GM23338 (cell line): ENCODE results near the gene FYB2. TPM values are rescaled to one million over a fixed set of nuclear protein-coding genes. Genes with fewer than 3 reads are reported as not detected.

Experiments used
- ATAC-seq: fragments of 200-7000 bp; cut with Tn5 transposase; 3 replicates; pipeline ENCODE4 v1.9.1; 2020
- DNase-seq: peaks from one replicate; pipeline ENCODE4 v3.0.0-alpha.2; 2015; ENCODE audit warnings: low spot score
- H2AFZ ChIP-seq: fragments of 200-600 bp; sonication (generic); 2 replicates; pipeline ENCODE4 v1.8.0; 2016; ENCODE audit warnings: antibody characterized with exemption, mild to moderate bottlenecking, moderate library complexity
- H3F3A ChIP-seq: fragments of 200-600 bp; sonication (generic); replicated peaks from 2 replicates; pipeline ENCODE4 v1.8.0; 2017; ENCODE audit warnings: antibody characterized with exemption, mixed run types, low read depth
- H3K27ac ChIP-seq: fragments of 200-600 bp; sonication (generic); 2 replicates; pipeline ENCODE4 v1.6.1; 2016; ENCODE audit warnings: low read depth
- H3K27me3 ChIP-seq: fragments of 200-600 bp; sonication (generic); 2 replicates; pipeline ENCODE4 v1.8.0; 2016; ENCODE audit warnings: mild to moderate bottlenecking, mixed run types, moderate library complexity; ENCODE audit not compliant: insufficient read depth
- H3K36me3 ChIP-seq: fragments of 200-600 bp; sonication (generic); 2 replicates; pipeline ENCODE4 v1.8.0; 2016; ENCODE audit warnings: mild to moderate bottlenecking; ENCODE audit not compliant: insufficient read depth
- H3K4me1 ChIP-seq: fragments of 200-600 bp; sonication (generic); 2 replicates; pipeline ENCODE4 v1.8.0; 2016; ENCODE audit warnings: mild to moderate bottlenecking, moderate library complexity; ENCODE audit not compliant: insufficient read depth
- H3K4me2 ChIP-seq: fragments of 200-600 bp; sonication (generic); 2 replicates; pipeline ENCODE4 v1.7.1; 2017; ENCODE audit warnings: mixed run types
- H3K4me3 ChIP-seq: fragments of 200-600 bp; sonication (generic); 2 replicates; pipeline ENCODE4 v1.6.1; 2016; ENCODE audit warnings: mixed run types
- H3K79me2 ChIP-seq: fragments of 200-600 bp; sonication (generic); replicated peaks from 2 replicates; pipeline ENCODE4 v1.8.0; 2017; ENCODE audit warnings: mild to moderate bottlenecking; ENCODE audit not compliant: insufficient read depth
- H3K9me2 ChIP-seq: fragments of 200-600 bp; sonication (generic); 2 replicates; pipeline ENCODE4 v1.8.0; 2017; ENCODE audit not compliant: insufficient read depth
- H4K20me1 ChIP-seq: fragments of 200-600 bp; sonication (generic); replicated peaks from 2 replicates; pipeline ENCODE4 v1.8.0; 2017; ENCODE audit warnings: mild to moderate bottlenecking; ENCODE audit not compliant: insufficient read depth
- H3K27ac Mint-ChIP-seq: 2 replicates; pipeline ENCODE4 v1.8.0; 2020; ENCODE audit warnings: inconsistent platforms, mild to moderate bottlenecking, moderate library complexity, mixed read lengths
- H3K27me3 Mint-ChIP-seq: 3 replicates; pipeline ENCODE4 v1.8.0; 2022; ENCODE audit warnings: low read depth, mild to moderate bottlenecking, moderate library complexity, mixed read lengths, inconsistent platforms; ENCODE audit not compliant: insufficient read depth, poor library complexity
- H3K36me3 Mint-ChIP-seq: 3 replicates; pipeline ENCODE4 v1.8.0; 2021; ENCODE audit warnings: low read depth, mild to moderate bottlenecking, inconsistent platforms, moderate library complexity, mixed read lengths
- H3K4me1 Mint-ChIP-seq: 3 replicates; pipeline ENCODE4 v1.8.0; 2020; ENCODE audit warnings: mild to moderate bottlenecking, inconsistent platforms, mixed read lengths
- H3K4me3 Mint-ChIP-seq: 3 replicates; pipeline ENCODE4 v1.8.0; 2021; ENCODE audit warnings: moderate library complexity, mild to moderate bottlenecking, inconsistent platforms, mixed read lengths
- H3K9me3 Mint-ChIP-seq: 3 replicates; pipeline ENCODE4 v1.8.0; 2020; ENCODE audit warnings: moderate library complexity, mild to moderate bottlenecking, inconsistent platforms, mixed read lengths
- CREB1 ChIP-seq: fragments of 250-450 bp; sonication (Bioruptor Pico); IDR thresholded peaks from 2 replicates; pipeline ENCODE4 v1.5.0; 2020; ENCODE audit warnings: low read depth, mild to moderate bottlenecking, moderate library complexity
- CTCF ChIP-seq, 2 experiments: fragments of 200-600 bp in 1 of 2; sonication (generic) in 1 of 2; conservative IDR thresholded peaks; 2 replicates each; pipeline versions ENCODE4 v1.5.1 to v1.6.1; 2016 to 2017; ENCODE audit warnings: antibody characterized with exemption in 2 of 2, low read depth in 2 of 2, mild to moderate bottlenecking in 2 of 2, moderate library complexity in 1 of 2
- ETS1 ChIP-seq: IDR thresholded peaks from 2 replicates; pipeline ENCODE4 v1.6.1; 2016; ENCODE audit warnings: antibody characterized with exemption
- EZH2 ChIP-seq: fragments of 200-600 bp; sonication (generic); IDR thresholded peaks from one replicate; pipeline ENCODE4 v1.8.0; 2017; ENCODE audit warnings: antibody characterized with exemption, mild to moderate bottlenecking, low read depth; ENCODE audit not compliant: unreplicated experiment
- EZH2phosphoT487 ChIP-seq: fragments of 200-600 bp; sonication (generic); IDR thresholded peaks from one replicate; pipeline ENCODE4 v1.8.1; 2018; ENCODE audit warnings: antibody characterized with exemption; ENCODE audit not compliant: unreplicated experiment
- JUNB ChIP-seq: IDR thresholded peaks from one replicate; pipeline ENCODE4 v1.6.1; 2016; ENCODE audit warnings: antibody characterized with exemption; ENCODE audit not compliant: unreplicated experiment
- NANOG ChIP-seq: IDR thresholded peaks from 2 replicates; pipeline ENCODE4 v1.6.1; 2016; ENCODE audit warnings: antibody characterized with exemption, borderline replicate concordance
- POLR2AphosphoS5 ChIP-seq: IDR thresholded peaks from 2 replicates; pipeline ENCODE4 v1.6.1; 2016; ENCODE audit warnings: antibody characterized with exemption, low read depth
- REST ChIP-seq: IDR thresholded peaks from one replicate; pipeline ENCODE4 v1.6.1; 2018; ENCODE audit warnings: antibody characterized with exemption; ENCODE audit not compliant: unreplicated experiment
- STAT1 ChIP-seq: IDR thresholded peaks from one replicate; pipeline ENCODE4 v1.6.1; 2016; ENCODE audit warnings: antibody characterized with exemption; ENCODE audit not compliant: unreplicated experiment
- ZNF114 ChIP-seq: fragments of 250-450 bp; sonication (Bioruptor Pico); IDR thresholded peaks from 2 replicates; pipeline ENCODE4 v1.5.0; 2020; ENCODE audit warnings: mild to moderate bottlenecking, moderate library complexity
- ZNF331 ChIP-seq: fragments of 250-450 bp; sonication (Bioruptor Pico); IDR thresholded peaks from 2 replicates; pipeline ENCODE4 v1.5.0; 2020; ENCODE audit warnings: low read depth, mild to moderate bottlenecking, moderate library complexity
- ZNF462 ChIP-seq: fragments of 250-450 bp; sonication (Bioruptor Pico); IDR thresholded peaks from 2 replicates; pipeline ENCODE4 v1.5.0; 2020; ENCODE audit warnings: mild to moderate bottlenecking, moderate library complexity
- polyA plus RNA-seq: library from polyadenylated mRNA; unstranded; fragments of >200 nt; fragmentation: Nextera tagmentation; extraction: Ambion mirVana; gene quantifications from 2 replicates; pipeline ENCODE4 v1.2.1, GENCODE V29; 2016
- total RNA-seq: library from RNA; depleted of rRNA; stranded (reverse); fragments of >200 nt; shearing (Covaris generic); gene quantifications from 2 replicates; pipeline ENCODE4 v1.2.3, GENCODE V29; 2014

FYB2 gene
- total and polyA plus RNA-seq, 2 experiments from 2014 or later, result 0.39 TPM; not detected in 1

- Histone ChIP-seq H3K4me1 (peaks cover 6% of the 10 kb centered on the region; the same call in 1 of the 2 replicates), H3K79me2 (no peaks in the 10 kb centered on the region), H2AFZ (no peak overlapping the region), H3K27ac (no peak overlapping the region), H3K27me3 (no peaks in the 10 kb centered on the region), H3K9me2 (peaks cover 4% of the 10 kb centered on the region; the same call in 1 of the 2 replicates), H4K20me1 (no peaks in the 10 kb centered on the region), H3K4me3 (no peak overlapping the region), H3K4me2 (no peak overlapping the region), H3F3A (no peaks in the 10 kb centered on the region), H3K36me3 (no peaks in the 10 kb centered on the region)
- Mint-ChIP-seq H3K4me1 (no peaks in the 10 kb centered on the region), H3K9me3 (no peaks in the 10 kb centered on the region), H3K4me3 (no peak overlapping the region), H3K27me3 (peaks cover 2% of the 10 kb centered on the region), H3K27ac (no peak overlapping the region), H3K36me3 (no peaks in the 10 kb centered on the region)
- DNase-seq (no peak), ATAC-seq (no peak)
- TF ChIP-seq STAT1, result no peak
- no peak for TF ChIP-seq ZNF331 (CRISPR knock-in tag)
- TF ChIP-seq ZNF114 (CRISPR knock-in tag), result no peak
- TF ChIP-seq ETS1, result no peak
- TF ChIP-seq REST, result no peak
- TF ChIP-seq ZNF462 (CRISPR knock-in tag), result no peak
- no peak for TF ChIP-seq JUNB
- TF ChIP-seq EZH2, result no peak
- no peak for TF ChIP-seq EZH2phosphoT487
- TF ChIP-seq CTCF (conservative IDR thresholded peaks at IDR 0.05; ENCODE audit: low read depth in 2 of 2), result no peak
- no peak for TF ChIP-seq POLR2AphosphoS5
- TF ChIP-seq NANOG, result no peak
- no peak for TF ChIP-seq CREB1 (CRISPR knock-in tag)
These were observed 29.2 kb downstream of the FYB2 start for GRCh38 chr1:56790036-56790435.
